Trophoblast cell (in vitro differentiated cells and primary cell): ENCODE data around the gene PCDHGA2.
A peak's percentile ranks its signal among the peaks of the same experiment; 100 is the strongest.

Source experiments
- DNase-seq, 2 donors: peaks; one replicate each; pipeline ENCODE4 v3.0.0-alpha.2; 2016
- H2AFZ ChIP-seq: 2 replicates; pipeline ENCODE4 v1.6.1; 2013; ENCODE audit warnings: low read length, moderate library complexity, mild to moderate bottlenecking; ENCODE audit not compliant: insufficient read depth, poor library complexity
- H2AK5ac ChIP-seq: 2 replicates; pipeline ENCODE4 v1.6.1; 2013; ENCODE audit warnings: mild to moderate bottlenecking, low read length
- H2BK120ac ChIP-seq: 2 replicates; pipeline ENCODE4 v1.6.1; 2013; ENCODE audit warnings: low read length, mild to moderate bottlenecking, moderate library complexity; ENCODE audit not compliant: insufficient read depth, poor library complexity
- H2BK12ac ChIP-seq: 2 replicates; pipeline ENCODE4 v1.6.1; 2013; ENCODE audit warnings: mild to moderate bottlenecking, low read length, moderate library complexity
- H2BK5ac ChIP-seq: 2 replicates; pipeline ENCODE4 v1.6.1; 2013; ENCODE audit warnings: low read length, low read depth, moderate library complexity, mild to moderate bottlenecking; ENCODE audit not compliant: poor library complexity
- H3K14ac ChIP-seq: 2 replicates; pipeline ENCODE4 v1.6.1; 2013; ENCODE audit warnings: mild to moderate bottlenecking, low read length
- H3K18ac ChIP-seq: 2 replicates; pipeline ENCODE4 v1.6.1; 2013; ENCODE audit warnings: mild to moderate bottlenecking, low read length
- H3K23ac ChIP-seq: 2 replicates; pipeline ENCODE4 v1.6.1; 2013; ENCODE audit warnings: low read length
- H3K27ac ChIP-seq: 2 replicates; pipeline ENCODE4 v1.5.1; 2013; ENCODE audit warnings: low read depth, mild to moderate bottlenecking, inconsistent platforms, low read length, moderate library complexity
- H3K27me3 ChIP-seq: 2 replicates; pipeline ENCODE4 v1.6.1; 2013; ENCODE audit warnings: inconsistent platforms, mild to moderate bottlenecking, low read length, moderate library complexity; ENCODE audit not compliant: insufficient read depth
- H3K36me3 ChIP-seq, 2 experiments: 1 replicate in 1 of 2; 2 replicates in 1 of 2; pipeline ENCODE4 v1.6.1; 2013; ENCODE audit warnings: low read length in 2 of 2, mild to moderate bottlenecking in 2 of 2, moderate library complexity in 1 of 2; ENCODE audit not compliant: insufficient read depth in 2 of 2, control insufficient read depth in 1 of 2
- H3K4ac ChIP-seq: 2 replicates; pipeline ENCODE4 v1.6.1; 2013; ENCODE audit warnings: low read depth, mild to moderate bottlenecking, low read length, moderate library complexity
- H3K4me1 ChIP-seq, 2 experiments: 1 replicate in 1 of 2; 2 replicates in 1 of 2; pipeline ENCODE4 v1.6.1; 2013; ENCODE audit warnings: low read length in 2 of 2, mild to moderate bottlenecking in 2 of 2, moderate library complexity in 1 of 2; ENCODE audit not compliant: insufficient read depth in 2 of 2, control insufficient read depth in 1 of 2
- H3K4me2 ChIP-seq: 2 replicates; pipeline ENCODE4 v1.6.1; 2013; ENCODE audit warnings: inconsistent platforms, mild to moderate bottlenecking, low read length, moderate library complexity
- H3K4me3 ChIP-seq: 2 replicates; pipeline ENCODE4 v1.5.1; 2013; ENCODE audit warnings: mild to moderate bottlenecking, low read depth, low read length, inconsistent platforms
- H3K79me1 ChIP-seq: one replicate; pipeline ENCODE4 v1.6.1; 2013; ENCODE audit warnings: low read length
- H3K79me2 ChIP-seq: 2 replicates; pipeline ENCODE4 v1.6.1; 2013; ENCODE audit warnings: low read length, mild to moderate bottlenecking; ENCODE audit not compliant: control insufficient read depth, insufficient read depth, poor library complexity
- H3K9ac ChIP-seq: 2 replicates; pipeline ENCODE4 v1.6.1; 2013; ENCODE audit warnings: mild to moderate bottlenecking, low read length
- H3K9me3 ChIP-seq: 2 replicates; pipeline ENCODE4 v1.6.1; 2013; ENCODE audit warnings: low read depth, mild to moderate bottlenecking, control low read depth, inconsistent platforms, low read length; ENCODE audit not compliant: insufficient read depth
- H4K12ac ChIP-seq: 2 replicates; pipeline ENCODE4 v1.6.1; 2013; ENCODE audit warnings: low read depth, mild to moderate bottlenecking, low read length, moderate library complexity
- H4K8ac ChIP-seq: 2 replicates; pipeline ENCODE4 v1.6.1; 2013; ENCODE audit warnings: low read depth, mild to moderate bottlenecking, low read length, moderate library complexity
- H4K91ac ChIP-seq: one replicate; pipeline ENCODE4 v1.6.1; 2013; ENCODE audit warnings: low read depth, mild to moderate bottlenecking, low read length, moderate library complexity
- WGBS: extraction: QIAGEN DNeasy Blood & Tissue Kit; methylation state at CpG from one replicate; pipeline ENCODE4 v1.1.7; 2013; ENCODE audit warnings: missing lambda C conversion rate; ENCODE audit not compliant: insufficient read length, insufficient coverage; ENCODE audit errors: extremely low coverage; 5-methylcytosine and 5-hydroxymethylcytosine counted together

PCDHGA2 gene

DNA sequence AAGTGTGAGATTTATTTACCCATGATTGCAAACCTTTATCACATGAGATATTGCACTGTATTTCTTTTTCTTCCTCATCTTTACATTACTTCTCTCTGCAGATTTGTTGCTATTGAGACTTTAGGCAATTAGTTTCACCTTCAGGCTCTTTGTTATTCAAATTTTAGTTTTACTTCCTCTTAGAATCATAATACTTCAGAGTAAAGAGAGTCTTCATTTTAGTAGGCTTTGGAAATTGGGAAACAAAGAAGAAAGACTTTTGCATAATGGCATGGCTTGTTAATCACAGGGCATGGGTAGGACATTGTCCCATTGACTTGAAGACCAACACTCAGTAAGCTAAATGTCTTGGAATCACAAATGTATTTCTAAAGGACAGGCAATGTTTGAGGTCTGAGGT, 24.2 kb downstream of the PCDHGA2 start:
- peaks cover 36% of the 10 kb centered on the region for H3K9me3 ChIP-seq
- H3K4me3 ChIP-seq = no peak overlapping the region
- no peak overlapping the region for H2AFZ ChIP-seq
- no peak overlapping the region for H2BK5ac ChIP-seq
- H3K4me2 ChIP-seq = no peak overlapping the region
- H3K4ac ChIP-seq = no peak overlapping the region
- no peak overlapping the region for H4K8ac ChIP-seq
- H3K23ac ChIP-seq = no peak overlapping the region
- H4K12ac ChIP-seq = no peak overlapping the region
- H2BK12ac ChIP-seq = no peak overlapping the region
- no peak overlapping the region for H4K91ac ChIP-seq
- no peaks in the 10 kb centered on the region for H3K79me2 ChIP-seq
- no peak overlapping the region for H2AK5ac ChIP-seq
- H3K27me3 ChIP-seq = no peaks in the 10 kb centered on the region
- no peak overlapping the region for H2BK120ac ChIP-seq
- DNase-seq = no peak
- H3K79me1 ChIP-seq = no peaks in the 10 kb centered on the region
- no peaks in the 10 kb centered on the region for H3K36me3 ChIP-seq
- no peaks in the 10 kb centered on the region for H3K4me1 ChIP-seq
- no peak overlapping the region for H3K14ac ChIP-seq
- no peak overlapping the region for H3K27ac ChIP-seq
- H3K18ac ChIP-seq = no peak overlapping the region
- H3K9ac ChIP-seq = no peak overlapping the region

- no CpG with 5 or more reads among the region's 34 CpGs for WGBS
- Histone ChIP-seq H3K79me2 (no peaks in the 10 kb centered on the region), H3K27ac (no peak within 1 kb of the TSS), H3K4me1 (no peaks in the 10 kb centered on the region), H3K4me3 (no peak within 1 kb of the TSS), H3K23ac (no peak within 1 kb of the TSS), H2BK12ac (no peak within 1 kb of the TSS), H3K9ac (peak within 1 kb of the TSS; percentile 3), H3K18ac (no peak within 1 kb of the TSS), H2AK5ac (no peak within 1 kb of the TSS), H3K9me3 (peaks cover 36% of the 10 kb centered on the region), H3K27me3 (no peaks in the 10 kb centered on the region), H3K79me1 (no peaks in the 10 kb centered on the region), H3K14ac (no peak within 1 kb of the TSS), H2BK120ac (no peak within 1 kb of the TSS), H3K36me3 (no peaks in the 10 kb centered on the region), H2AFZ (no peak within 1 kb of the TSS), H3K4ac (no peak within 1 kb of the TSS), H3K4me2 (no peak within 1 kb of the TSS), H4K8ac (no peak within 1 kb of the TSS), H4K12ac (no peak within 1 kb of the TSS), H2BK5ac (no peak within 1 kb of the TSS), H4K91ac (no peak within 1 kb of the TSS)
- no peak for DNase-seq
Measured at GRCh38 chr5:141363952-141364660, 25.5 kb downstream of the PCDHGA2 start, which contains the start of gene PCDHGA5. PCDHGA5 (plus strand) TSS chr5:141364162; CDS start chr5:141364331, 169 bp downstream.

DNA sequence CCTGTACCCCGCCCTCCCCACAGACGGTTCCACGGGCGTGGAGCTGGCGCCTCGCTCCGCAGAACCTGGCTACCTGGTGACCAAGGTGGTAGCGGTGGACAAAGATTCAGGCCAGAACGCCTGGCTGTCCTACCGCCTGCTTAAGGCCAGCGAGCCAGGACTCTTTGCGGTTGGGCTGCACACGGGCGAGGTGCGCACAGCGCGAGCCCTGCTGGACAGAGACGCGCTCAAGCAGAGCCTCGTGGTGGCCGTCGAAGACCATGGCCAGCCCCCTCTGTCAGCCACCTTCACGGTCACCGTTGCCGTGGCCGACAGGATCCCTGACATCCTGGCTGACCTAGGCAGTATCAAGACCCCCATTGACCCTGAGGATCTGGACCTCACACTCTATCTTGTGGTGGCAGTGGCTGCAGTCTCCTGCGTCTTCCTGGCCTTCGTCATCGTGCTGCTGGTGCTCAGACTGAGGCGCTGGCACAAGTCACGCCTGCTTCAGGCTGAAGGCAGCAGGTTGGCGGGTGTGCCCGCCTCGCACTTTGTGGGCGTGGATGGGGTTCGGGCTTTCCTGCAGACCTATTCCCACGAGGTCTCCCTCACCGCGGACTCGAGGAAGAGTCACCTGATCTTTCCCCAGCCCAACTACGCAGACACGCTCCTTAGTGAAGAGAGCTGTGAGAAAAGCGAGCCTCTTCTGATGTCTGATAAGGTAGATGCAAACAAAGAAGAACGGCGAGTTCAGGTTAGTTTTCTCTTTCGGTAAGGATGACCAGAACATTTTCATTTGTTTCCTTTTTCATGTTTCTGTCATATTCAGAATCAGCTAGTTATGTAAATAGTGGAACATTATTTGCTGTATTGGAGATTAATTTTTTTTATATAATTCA, 27.7 kb downstream of the PCDHGA2 start:
- H4K91ac ChIP-seq = no peak overlapping the region
- H3K4me2 ChIP-seq = no peak overlapping the region
- H2BK12ac ChIP-seq = no peak overlapping the region
- H3K14ac ChIP-seq = no peak overlapping the region
- no peaks in the 10 kb centered on the region for H3K27me3 ChIP-seq
- no peak overlapping the region for H3K27ac ChIP-seq
- no peak overlapping the region for H4K12ac ChIP-seq
- no peak overlapping the region for H4K8ac ChIP-seq
- H3K23ac ChIP-seq = no peak overlapping the region
- H3K36me3 ChIP-seq = peaks cover 2 to 3% of the 10 kb centered on the region in 2 experiments
- no peak for DNase-seq
- H3K79me2 ChIP-seq = no peaks in the 10 kb centered on the region
- H3K18ac ChIP-seq = no peak overlapping the region
- no peak overlapping the region for H2BK120ac ChIP-seq
- H3K4me3 ChIP-seq = no peak overlapping the region
- no CpG with 5 or more reads among the region's 46 CpGs for WGBS
- H2BK5ac ChIP-seq = no peak overlapping the region
- no peak overlapping the region for H3K9ac ChIP-seq
- H3K79me1 ChIP-seq = no peaks in the 10 kb centered on the region
- peaks cover 34% of the 10 kb centered on the region for H3K9me3 ChIP-seq
- H3K4me1 ChIP-seq = no peaks in the 10 kb centered on the region
- no peak overlapping the region for H3K4ac ChIP-seq
- no peak overlapping the region for H2AK5ac ChIP-seq
- no peak overlapping the region for H2AFZ ChIP-seq

- no peak within 1 kb of the TSS for H3K23ac ChIP-seq
- WGBS = no CpG with 5 or more reads among the region's 32 CpGs
Measured at GRCh38 chr5:141369994-141370848, 31.7 kb downstream of the PCDHGA2 start, which contains the start of gene PCDHGB3. PCDHGB3 (plus strand) TSS chr5:141370242; CDS start chr5:141370395, 153 bp downstream.

More at GRCh38 chr5:141369994-141370848, 31.7 kb downstream of the PCDHGA2 start, which contains the start of gene PCDHGB3:
- Histone ChIP-seq H2BK5ac (no peak within 1 kb of the TSS), H2AFZ (no peak within 1 kb of the TSS), H4K91ac (no peak within 1 kb of the TSS), H3K4me2 (no peak within 1 kb of the TSS), H3K79me1 (no peaks in the 10 kb centered on the region), H4K8ac (no peak within 1 kb of the TSS), H3K4ac (no peak within 1 kb of the TSS), H3K14ac (no peak within 1 kb of the TSS), H3K79me2 (no peaks in the 10 kb centered on the region), H3K27ac (no peak within 1 kb of the TSS), H2BK12ac (no peak within 1 kb of the TSS), H4K12ac (no peak within 1 kb of the TSS), H3K4me3 (no peak within 1 kb of the TSS), H3K18ac (no peak within 1 kb of the TSS), H3K27me3 (no peaks in the 10 kb centered on the region), H3K9me3 (peaks cover 38% of the 10 kb centered on the region), H3K4me1 (no peaks in the 10 kb centered on the region), H2AK5ac (no peak within 1 kb of the TSS), H3K9ac (no peak within 1 kb of the TSS), H2BK120ac (no peak within 1 kb of the TSS), H3K36me3 (peaks cover 2 to 3% of the 10 kb centered on the region in 2 experiments)
- no peak for DNase-seq
